Measurements from ENCODE around the gene TRIM5.

GRCh38 chr11:5719703-5720495, 35.0 kb upstream of the TRIM5 start:
- TF ChIP-seq CTCF (IDR thresholded peaks at IDR 0.05) (no peak), POLR2A (IDR thresholded peaks at IDR 0.05) (no peak)
